Measurements from ENCODE around the gene TRRAP. TPM values are rescaled to one million over a fixed set of nuclear protein-coding genes. Genes with fewer than 3 reads are reported as not detected.

Gene TRRAP
- total and polyA plus RNA-seq, 10 donors: 8.4 to 73.4 (median 57.5) TPM

DNA sequence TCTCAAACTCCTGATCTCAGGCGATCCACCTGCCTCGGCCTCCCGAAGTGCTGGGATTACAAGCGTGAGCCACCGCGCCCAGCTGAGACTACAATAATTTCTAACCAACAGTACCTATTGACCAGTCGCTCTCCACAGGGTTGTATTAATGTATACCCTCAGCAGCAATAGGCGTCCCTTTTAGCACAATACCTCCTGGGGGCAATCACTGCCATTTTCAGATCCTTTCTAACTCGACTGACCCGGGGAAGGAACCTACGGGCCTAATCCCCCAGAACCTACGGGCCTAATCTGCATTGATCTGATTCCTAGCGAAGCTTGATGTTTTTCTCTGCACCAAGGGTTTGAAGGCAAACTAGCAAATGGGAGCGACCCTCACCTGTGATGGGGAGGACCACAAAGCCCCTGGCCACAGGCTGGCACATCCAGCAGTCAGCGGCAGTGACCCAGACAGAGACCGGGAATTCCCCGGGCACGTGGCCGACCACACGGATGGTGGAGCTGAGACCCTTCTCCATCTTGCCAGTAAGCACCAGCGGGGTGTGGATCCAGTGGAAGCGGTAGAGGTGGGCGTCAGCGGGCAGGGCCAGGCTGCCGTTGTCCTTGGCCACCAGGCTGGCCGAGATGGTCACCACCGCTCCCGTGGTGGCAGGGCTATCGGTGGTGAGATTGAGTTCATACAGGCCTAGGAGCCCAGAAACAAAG, 15.5 kb upstream of the TRRAP start:
- Histone ChIP-seq H3K27ac (no peak overlapping the region), H3K36me3 (no peaks in the 10 kb centered on the region), H3K4me3 (no peak overlapping the region), H3K9me3 (no peaks in the 10 kb centered on the region), H3K4me1 (no peaks in the 10 kb centered on the region), H3K27me3 (replicated peaks in 1 of 7) (peaks cover 0 to 41% (median 0%) of the 10 kb centered on the region in 7 donors)
- peak; percentile 64 for DNase-seq
- TF ChIP-seq, protein P1, sequence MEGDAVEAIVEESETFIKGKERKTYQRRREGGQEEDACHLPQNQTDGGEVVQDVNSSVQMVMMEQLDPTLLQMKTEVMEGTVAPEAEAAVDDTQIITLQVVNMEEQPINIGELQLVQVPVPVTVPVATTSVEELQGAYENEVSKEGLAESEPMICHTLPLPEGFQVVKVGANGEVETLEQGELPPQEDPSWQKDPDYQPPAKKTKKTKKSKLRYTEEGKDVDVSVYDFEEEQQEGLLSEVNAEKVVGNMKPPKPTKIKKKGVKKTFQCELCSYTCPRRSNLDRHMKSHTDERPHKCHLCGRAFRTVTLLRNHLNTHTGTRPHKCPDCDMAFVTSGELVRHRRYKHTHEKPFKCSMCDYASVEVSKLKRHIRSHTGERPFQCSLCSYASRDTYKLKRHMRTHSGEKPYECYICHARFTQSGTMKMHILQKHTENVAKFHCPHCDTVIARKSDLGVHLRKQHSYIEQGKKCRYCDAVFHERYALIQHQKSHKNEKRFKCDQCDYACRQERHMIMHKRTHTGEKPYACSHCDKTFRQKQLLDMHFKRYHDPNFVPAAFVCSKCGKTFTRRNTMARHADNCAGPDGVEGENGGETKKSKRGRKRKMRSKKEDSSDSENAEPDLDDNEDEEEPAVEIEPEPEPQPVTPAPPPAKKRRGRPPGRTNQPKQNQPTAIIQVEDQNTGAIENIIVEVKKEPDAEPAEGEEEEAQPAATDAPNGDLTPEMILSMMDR (IDR thresholded peaks at IDR 0.05 in 8 of 11, conservative IDR thresholded peaks at IDR 0.05 in 3 of 11): no peak
- TF ChIP-seq POLR2AphosphoS5 (IDR thresholded peaks at IDR 0.05) (no peak), POLR2A (IDR thresholded peaks at IDR 0.05) (no peak)
- WGBS, 5 donors: 91 to 96% (median 94%) methylated on average over 29 of the region's 29 CpGs
- intact Hi-C loops (cut with DNase I; ENCODE audit: low total_unique reads): no loop called here

DNA sequence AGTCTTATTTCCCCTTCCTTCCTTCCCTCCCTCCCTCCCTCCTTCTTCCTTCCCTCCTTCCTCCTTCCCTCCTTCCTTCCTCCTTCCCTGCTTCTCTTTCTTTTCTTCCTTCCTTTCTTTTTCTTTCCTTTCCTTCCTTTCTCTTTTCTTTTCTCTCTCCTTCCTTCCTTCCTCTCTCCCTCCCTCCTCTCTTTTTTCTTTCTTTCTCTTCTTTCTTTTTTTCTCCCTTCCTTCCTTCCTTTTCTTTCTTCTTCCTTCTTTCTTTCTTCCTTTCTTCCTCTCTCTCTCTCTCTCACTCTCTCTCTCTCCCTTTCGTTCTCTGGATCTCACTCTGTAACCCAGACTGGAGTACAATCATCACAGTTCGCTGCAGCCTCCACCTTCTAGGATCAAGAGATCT, 14.7 kb upstream of the TRRAP start:
- intact Hi-C loops (cut with DNase I; ENCODE audit: low total_unique reads): no loop called here
- peaks cover 0 to under 1% (median 0%) of the 10 kb centered on the region in 6 donors for H3K4me1 ChIP-seq
- TF ChIP-seq POLR2AphosphoS5 (IDR thresholded peaks at IDR 0.05) (no peak), POLR2A (IDR thresholded peaks at IDR 0.05) (no peak)
- no peak overlapping the region for H3K4me3 ChIP-seq
- H3K27me3 ChIP-seq (replicated peaks in 1 of 7): peaks cover 0 to 48% (median 5%) of the 10 kb centered on the region in 7 donors
- H3K27ac ChIP-seq: no peak overlapping the region
- H3K9me3 ChIP-seq: no peaks in the 10 kb centered on the region
- 64 to 97% (median 84%) methylated on average over 2 of the region's 2 CpGs for WGBS, 5 donors
- H3K36me3 ChIP-seq: no peaks in the 10 kb centered on the region
- no peak for DNase-seq

DNA sequence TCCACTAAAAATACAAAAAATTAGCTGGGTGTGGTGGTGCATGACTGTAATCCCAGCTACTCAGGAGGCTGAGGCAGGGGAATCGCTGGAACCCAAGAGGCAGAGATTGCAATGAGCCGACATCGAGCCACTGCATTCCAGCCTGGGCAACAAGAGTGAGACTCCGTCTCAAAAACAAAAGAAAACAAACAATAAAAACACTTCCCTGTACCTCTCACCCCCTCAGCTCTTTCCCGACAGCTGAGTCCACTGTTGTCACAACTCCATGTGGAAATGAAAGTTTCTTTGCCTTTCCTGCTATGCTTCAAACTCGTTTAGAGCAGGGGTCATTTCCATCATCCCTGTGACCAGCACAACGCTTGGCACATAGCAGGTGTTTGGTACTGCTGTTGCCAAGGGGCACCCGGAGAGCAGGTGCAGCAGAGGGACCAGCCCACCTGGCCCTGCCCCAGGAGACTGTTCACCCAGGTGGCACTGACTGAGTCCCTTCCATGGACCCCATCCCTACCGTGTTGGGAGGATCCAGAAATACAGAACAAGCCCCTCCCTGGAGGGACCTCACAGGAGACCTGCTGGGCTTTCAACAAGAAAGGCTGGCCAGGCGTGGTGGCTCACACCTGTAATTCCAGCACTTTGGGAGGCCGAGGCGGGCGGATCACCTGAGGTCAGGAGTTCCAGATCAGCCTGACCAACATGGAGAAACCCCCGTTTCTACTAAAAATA, 13.4 kb upstream of the TRRAP start:
- Histone ChIP-seq H3K36me3 (no peaks in the 10 kb centered on the region), H3K4me3 (no peak overlapping the region), H3K9me3 (no peaks in the 10 kb centered on the region), H3K4me1 (peaks cover 3 to 14% (median 9%) of the 10 kb centered on the region in 6 donors), H3K27me3 (replicated peaks in 1 of 7) (peaks cover 0 to 50% (median 16%) of the 10 kb centered on the region in 7 donors), H3K27ac (no peak overlapping the region)
- intact Hi-C loops (cut with DNase I; ENCODE audit: low total_unique reads): no loop called here
- 67 to 77% (median 72%) methylated on average over 14 of the region's 14 CpGs for WGBS, 5 donors
- TF ChIP-seq POLR2A (IDR thresholded peaks at IDR 0.05) (no peak), POLR2AphosphoS5 (IDR thresholded peaks at IDR 0.05) (no peak)
- TF ChIP-seq, protein P1 (IDR thresholded peaks at IDR 0.05 in 8 of 11, conservative IDR thresholded peaks at IDR 0.05 in 3 of 11): no peak
- peak; percentile 41 for DNase-seq

DNA sequence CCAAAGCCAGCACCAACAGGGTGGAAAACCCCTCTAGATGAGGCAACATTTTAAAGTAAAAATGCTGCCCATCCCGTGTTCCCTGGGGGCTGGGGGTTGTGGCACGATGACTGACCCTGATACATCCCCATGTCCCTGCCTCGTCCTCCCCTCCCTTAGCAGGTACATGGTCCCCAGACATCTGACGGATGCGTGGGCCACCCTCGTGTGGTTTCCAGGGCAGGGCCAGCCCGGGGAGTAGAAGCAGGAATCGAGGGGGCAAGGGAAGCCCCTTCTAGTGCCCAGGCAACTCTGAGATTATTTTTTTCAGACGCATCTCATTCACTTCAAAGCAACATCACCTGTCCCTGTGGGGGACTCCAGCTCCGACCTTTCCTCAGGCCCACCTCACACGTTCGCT, 12.0 kb upstream of the TRRAP start:
- H3K4me1 ChIP-seq: peaks cover 3 to 28% (median 15%) of the 10 kb centered on the region in 6 donors
- H3K27ac ChIP-seq: no peak overlapping the region

More for the DNA sequence above, 12.0 kb upstream of the TRRAP start:
- H3K36me3 ChIP-seq: no peaks in the 10 kb centered on the region
- no peak overlapping the region for H3K4me3 ChIP-seq
- H3K9me3 ChIP-seq: no peaks in the 10 kb centered on the region
- no peak for TF ChIP-seq POLR2A (IDR thresholded peaks at IDR 0.05)
- TF ChIP-seq, protein P1 (IDR thresholded peaks at IDR 0.05 in 8 of 11, conservative IDR thresholded peaks at IDR 0.05 in 3 of 11): no peak
- no peak for TF ChIP-seq POLR2AphosphoS5 (IDR thresholded peaks at IDR 0.05)
- intact Hi-C loops (cut with DNase I; ENCODE audit: low total_unique reads): no loop called here
- peak; percentile 59 for DNase-seq
- H3K27me3 ChIP-seq (replicated peaks in 1 of 7): peaks cover 0 to 65% (median 26%) of the 10 kb centered on the region in 7 donors
- 80 to 87% (median 84%) methylated on average over 12 of the region's 12 CpGs for WGBS, 5 donors
